ENCODE data around the gene LRRN4.

LRRN4 gene

DNA sequence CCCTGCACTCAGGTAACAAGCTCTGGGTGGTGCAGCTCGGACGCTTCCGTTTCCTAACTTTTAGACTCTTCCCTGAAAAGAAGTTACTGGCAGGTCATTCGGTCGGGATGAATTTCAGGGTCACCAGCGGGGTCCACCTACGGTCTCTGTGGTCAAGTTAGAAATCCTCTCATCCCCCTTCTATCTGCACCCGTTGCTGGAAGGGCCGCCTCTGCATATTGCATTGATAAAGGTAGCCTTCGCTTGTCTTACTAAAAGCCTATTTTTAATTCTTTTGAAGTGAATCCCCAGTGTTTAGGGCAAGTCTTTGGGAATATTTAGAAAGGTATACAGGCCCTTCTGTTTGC is 47.3 kb downstream of the LRRN4 start:
- Histone ChIP-seq H3K36me3 (ENCODE audit: control insufficient read depth, low read length) (peaks cover 43% of the 10 kb centered on the region), H3K27ac (ENCODE audit: low read depth, low read length) (0 out of 2 replicates have a peak overlapping the region, but pooled peaks have one; percentile 43), H4K20me1 (ENCODE audit: control insufficient read depth, insufficient read depth, low read depth, low read length) (peaks cover 13% of the 10 kb centered on the region; the same call in 1 of the 2 replicates), H3K9me3 (ENCODE audit: control insufficient read depth, insufficient read depth, low read length) (no peaks in the 10 kb centered on the region), H3K27me3 (ENCODE audit: control insufficient read depth, low read length) (no peaks in the 10 kb centered on the region), H3F3A (ENCODE audit: control insufficient read depth, insufficient read depth) (peaks cover 14% of the 10 kb centered on the region), H3K4me1 (ENCODE audit: control insufficient read depth, low read length) (peaks cover 33% of the 10 kb centered on the region), H3K4me2 (ENCODE audit: low read length) (peak overlapping the region; percentile 100), H3K4me3 (ENCODE audit: low read length) (peak overlapping the region; percentile 95), H3K79me2 (ENCODE audit: control insufficient read depth, low read length) (peaks cover 57% of the 10 kb centered on the region), H3K9me2 (replicated peaks; ENCODE audit: control insufficient read depth, low read length) (no peaks in the 10 kb centered on the region)
- TF ChIP-seq, protein P1, sequence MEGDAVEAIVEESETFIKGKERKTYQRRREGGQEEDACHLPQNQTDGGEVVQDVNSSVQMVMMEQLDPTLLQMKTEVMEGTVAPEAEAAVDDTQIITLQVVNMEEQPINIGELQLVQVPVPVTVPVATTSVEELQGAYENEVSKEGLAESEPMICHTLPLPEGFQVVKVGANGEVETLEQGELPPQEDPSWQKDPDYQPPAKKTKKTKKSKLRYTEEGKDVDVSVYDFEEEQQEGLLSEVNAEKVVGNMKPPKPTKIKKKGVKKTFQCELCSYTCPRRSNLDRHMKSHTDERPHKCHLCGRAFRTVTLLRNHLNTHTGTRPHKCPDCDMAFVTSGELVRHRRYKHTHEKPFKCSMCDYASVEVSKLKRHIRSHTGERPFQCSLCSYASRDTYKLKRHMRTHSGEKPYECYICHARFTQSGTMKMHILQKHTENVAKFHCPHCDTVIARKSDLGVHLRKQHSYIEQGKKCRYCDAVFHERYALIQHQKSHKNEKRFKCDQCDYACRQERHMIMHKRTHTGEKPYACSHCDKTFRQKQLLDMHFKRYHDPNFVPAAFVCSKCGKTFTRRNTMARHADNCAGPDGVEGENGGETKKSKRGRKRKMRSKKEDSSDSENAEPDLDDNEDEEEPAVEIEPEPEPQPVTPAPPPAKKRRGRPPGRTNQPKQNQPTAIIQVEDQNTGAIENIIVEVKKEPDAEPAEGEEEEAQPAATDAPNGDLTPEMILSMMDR (IDR thresholded peaks at IDR 0.05; ENCODE audit: low read depth, low read length, poor library complexity, severe bottlenecking): no peak

DNA sequence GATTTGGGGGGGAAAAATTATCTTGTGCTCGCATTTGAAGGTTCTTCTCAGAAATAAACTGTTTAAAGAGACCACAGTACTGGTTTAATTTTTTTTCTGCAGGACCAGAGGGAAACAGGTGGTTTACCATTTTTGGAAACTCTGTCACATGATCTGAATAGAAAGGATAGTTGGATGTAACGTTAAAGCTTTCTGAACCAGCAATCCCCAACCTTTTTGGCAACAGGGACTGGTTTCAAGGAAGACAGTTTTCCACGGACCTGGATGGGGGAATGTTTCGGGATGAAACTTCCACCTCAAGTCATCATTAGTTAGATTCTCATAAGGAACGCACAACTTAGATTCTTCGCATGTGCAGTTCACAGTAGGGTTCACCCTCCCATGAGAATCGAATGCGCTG is 53.0 kb downstream of the LRRN4 start:
- Histone ChIP-seq H3K4me2 (ENCODE audit: low read length) (peak overlapping the region; percentile 46), H3K4me3 (ENCODE audit: low read length) (peak overlapping the region; percentile 25; the same call in 1 of the 2 replicates), H3K9me2 (replicated peaks; ENCODE audit: control insufficient read depth, low read length) (no peaks in the 10 kb centered on the region), H3K4me1 (ENCODE audit: control insufficient read depth, low read length) (peaks cover 15% of the 10 kb centered on the region), H3K27ac (ENCODE audit: low read depth, low read length) (0 out of 2 replicates have a peak overlapping the region, but pooled peaks have one; percentile 1), H4K20me1 (ENCODE audit: control insufficient read depth, insufficient read depth, low read depth, low read length) (no peaks in the 10 kb centered on the region), H3K36me3 (ENCODE audit: control insufficient read depth, low read length) (peaks cover 32% of the 10 kb centered on the region), H3K27me3 (ENCODE audit: control insufficient read depth, low read length) (no peaks in the 10 kb centered on the region), H3K79me2 (ENCODE audit: control insufficient read depth, low read length) (peaks cover 14% of the 10 kb centered on the region), H3K9me3 (ENCODE audit: control insufficient read depth, insufficient read depth, low read length) (no peaks in the 10 kb centered on the region), H3F3A (ENCODE audit: control insufficient read depth, insufficient read depth) (peaks cover 21% of the 10 kb centered on the region)
- TF ChIP-seq EZH2phosphoT487 (IDR thresholded peaks at IDR 0.05; ENCODE audit: borderline replicate concordance, low read length): no peak
- TF ChIP-seq, protein P1 (IDR thresholded peaks at IDR 0.05; ENCODE audit: low read depth, low read length, poor library complexity, severe bottlenecking): no peak

DNA sequence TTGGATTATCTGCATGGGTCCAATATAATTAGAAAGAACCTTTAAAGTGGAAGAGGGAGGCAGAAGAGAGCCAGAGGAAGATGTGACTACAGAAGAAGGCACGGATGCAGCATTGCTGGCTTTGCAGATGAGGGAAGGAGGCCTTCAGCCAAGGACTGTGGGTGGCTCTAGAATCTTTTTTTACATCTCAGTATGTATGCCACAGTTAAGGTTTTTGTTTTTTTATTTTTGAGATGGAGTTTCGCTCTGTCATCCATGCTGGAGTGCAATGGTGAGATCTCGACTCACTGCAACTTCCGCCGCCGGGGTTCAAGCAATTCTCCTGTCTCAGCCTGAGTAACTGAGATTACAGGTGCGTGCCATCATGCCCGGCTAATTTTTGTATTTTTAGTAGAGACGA is 54.1 kb downstream of the LRRN4 start:
- Histone ChIP-seq H3K4me2 (ENCODE audit: low read length) (no peak overlapping the region), H3K4me3 (ENCODE audit: low read length) (no peak overlapping the region), H3K9me3 (ENCODE audit: control insufficient read depth, insufficient read depth, low read length) (no peaks in the 10 kb centered on the region)

More for the DNA sequence above, 54.1 kb downstream of the LRRN4 start:
- Histone ChIP-seq H3K4me1 (ENCODE audit: control insufficient read depth, low read length) (peaks cover 11% of the 10 kb centered on the region), H4K20me1 (ENCODE audit: control insufficient read depth, insufficient read depth, low read depth, low read length) (no peaks in the 10 kb centered on the region), H3F3A (ENCODE audit: control insufficient read depth, insufficient read depth) (peaks cover 21% of the 10 kb centered on the region), H3K79me2 (ENCODE audit: control insufficient read depth, low read length) (peaks cover 3% of the 10 kb centered on the region; the same call in 1 of the 2 replicates), H3K27me3 (ENCODE audit: control insufficient read depth, low read length) (no peaks in the 10 kb centered on the region), H3K36me3 (ENCODE audit: control insufficient read depth, low read length) (peaks cover 43% of the 10 kb centered on the region), H3K9me2 (replicated peaks; ENCODE audit: control insufficient read depth, low read length) (no peaks in the 10 kb centered on the region), H3K27ac (ENCODE audit: low read depth, low read length) (no peak overlapping the region)
- TF ChIP-seq EZH2phosphoT487 (IDR thresholded peaks at IDR 0.05; ENCODE audit: borderline replicate concordance, low read length): no peak
- TF ChIP-seq, protein P1 (IDR thresholded peaks at IDR 0.05; ENCODE audit: low read depth, low read length, poor library complexity, severe bottlenecking): no peak

All from DOHH2 (cell line).